Measurements from ENCODE around the gene SOX5.

Gene SOX5

GRCh38 chr12:23949348-23950209, at the start of gene SOX5:
Gene SOX5 (minus strand): TSS chr12:23949670. CDS start chr12:23949601, 69 bp downstream.
- no peak for FAIRE-seq

GRCh38 chr12:23987046-23987445, 37.6 kb upstream of the SOX5 start:
- no peak for FAIRE-seq

- FAIRE-seq = no peak
Observed at GRCh38 chr12:23980826-23981225, 31.4 kb upstream of the SOX5 start.

- FAIRE-seq = no peak
Observed at GRCh38 chr12:23964812-23965211, 15.3 kb upstream of the SOX5 start.

- FAIRE-seq = no peak
Observed at GRCh38 chr12:23959826-23960225, 10.4 kb upstream of the SOX5 start.

- no peak for FAIRE-seq
Observed at GRCh38 chr12:23954332-23954731, 4.9 kb upstream of the SOX5 start.

- FAIRE-seq = no peak
Observed at GRCh38 chr12:23952071-23952470, 2.6 kb upstream of the SOX5 start.

- FAIRE-seq = no peak
Observed at GRCh38 chr12:23950775-23951451, 1.4 kb upstream of the SOX5 start.

GRCh38 chr12:23950210-23950774, 822 bp upstream of the SOX5 start:
- no peak for FAIRE-seq

GRCh38 chr12:23948291-23948690, 1.2 kb downstream of the SOX5 start:
- FAIRE-seq = no peak

GRCh38 chr12:23947395-23947794, 2.1 kb downstream of the SOX5 start:
- FAIRE-seq = no peak

GRCh38 chr12:23945249-23945648, 4.2 kb downstream of the SOX5 start:
- no peak for FAIRE-seq

GRCh38 chr12:23944067-23944466, 5.4 kb downstream of the SOX5 start:
- no peak for FAIRE-seq

- no peak for FAIRE-seq
Observed at GRCh38 chr12:23942841-23943240, 6.6 kb downstream of the SOX5 start.

- peak; percentile 4 for FAIRE-seq
Observed at GRCh38 chr12:23941780-23942179, 7.7 kb downstream of the SOX5 start.

GRCh38 chr12:23938422-23938821, 11.0 kb downstream of the SOX5 start:
- FAIRE-seq = peak; percentile 4

GRCh38 chr12:23931176-23931575, 18.3 kb downstream of the SOX5 start:
- FAIRE-seq = no peak

GRCh38 chr12:23930599-23930998, 18.9 kb downstream of the SOX5 start:
- FAIRE-seq = no peak

- no peak for FAIRE-seq
Observed at GRCh38 chr12:23929906-23930305, 19.6 kb downstream of the SOX5 start.

GRCh38 chr12:23927907-23928306, 21.6 kb downstream of the SOX5 start:
- no peak for FAIRE-seq

- no peak for FAIRE-seq
Observed at GRCh38 chr12:23921099-23921856, 28.2 kb downstream of the SOX5 start.

- FAIRE-seq = no peak
Observed at GRCh38 chr12:23911574-23911973, 37.9 kb downstream of the SOX5 start.

GRCh38 chr12:23909551-23909950, 39.9 kb downstream of the SOX5 start:
- no peak for FAIRE-seq
